Endothelial cell of umbilical vein (primary cell): ENCODE data around the gene LIMA1. TPM values are rescaled to one million over a fixed set of nuclear protein-coding genes. Genes with fewer than 3 reads are reported as not detected.

Experiments used
- BruUV-seq: library from RNA; stranded (reverse); fragments of 400-500 nt; replicated peaks from 2 replicates; lab custom pipeline; 2021; lab: Mats Ljungman, UMichigan
- CTCF ChIA-PET: fragments of 300-600, 350-600 bp; sonication (Branson Sonifier 250); formaldehyde crosslinking; loops from one replicate; lab custom pipeline; 2021; ENCODE audit warnings: antibody characterized with exemption, inconsistent platforms; lab: Charles Lee
- POLR2A ChIA-PET: fragments of 300-600, 350-600 bp; sonication (Branson Sonifier 250); formaldehyde crosslinking; loops from one replicate; lab custom pipeline; 2021; ENCODE audit warnings: antibody characterized with exemption, inconsistent platforms; lab: Charles Lee
- DNase-seq: peaks from one replicate; pipeline ENCODE4 v3.0.0-alpha.2; 2011; ENCODE audit warnings: low read depth, low spot score
- FAIRE-seq: peaks from 2 replicates; lab custom pipeline; 2011; peaks lifted over from hg19 to GRCh38; lab: Jason Lieb, UNC
- H2AFZ ChIP-seq: 2 replicates; pipeline ENCODE4 v1.6.0; 2012; ENCODE audit warnings: low read depth, low read length, control low read depth, inconsistent platforms
- H3K27ac ChIP-seq: 2 replicates; pipeline ENCODE4 v1.5.1; 2011; ENCODE audit warnings: low read depth, mild to moderate bottlenecking, control low read depth, low read length, moderate library complexity; ENCODE audit not compliant: insufficient read depth
- H3K27me3 ChIP-seq, 2 experiments: 2 replicates each; pipeline versions ENCODE4 v1.6.0 to v1.6.1; 2011; ENCODE audit warnings: low read length in 2 of 2, mixed read lengths in 1 of 2; ENCODE audit not compliant: control insufficient read depth in 2 of 2, insufficient read depth in 2 of 2
- H3K36me3 ChIP-seq, 2 experiments: 2 replicates in 1 of 2; 3 replicates in 1 of 2; pipeline ENCODE4 v1.5.1; 2011; ENCODE audit warnings: low read length in 2 of 2, mild to moderate bottlenecking in 1 of 2, moderate library complexity in 1 of 2; ENCODE audit not compliant: control insufficient read depth in 2 of 2, insufficient read depth in 2 of 2; ENCODE audit errors: extremely low read depth in 1 of 2
- H3K4me1 ChIP-seq: 3 replicates; pipeline ENCODE4 v1.5.1; 2011; ENCODE audit warnings: mild to moderate bottlenecking, low read length; ENCODE audit not compliant: control insufficient read depth, insufficient read depth; ENCODE audit errors: extremely low read depth
- H3K4me2 ChIP-seq: 2 replicates; pipeline ENCODE4 v1.6.1; 2011; ENCODE audit warnings: low read length, control low read depth, mixed read lengths; ENCODE audit not compliant: insufficient read depth
- H3K4me3 ChIP-seq, 3 experiments: fragments of 200-600 bp in 1 of 3; sonication (generic), shearing (Covaris generic) in 1 of 3; replicated peaks in 1 of 3; 2 replicates each; pipeline ENCODE4 v1.5.1; 2011 to 2016; ENCODE audit warnings: control low read depth in 3 of 3, low read length in 3 of 3, mild to moderate bottlenecking in 2 of 3, inconsistent platforms in 1 of 3, low read depth in 1 of 3, moderate library complexity in 1 of 3; ENCODE audit not compliant: insufficient read depth in 1 of 3
- H3K79me2 ChIP-seq: 2 replicates; pipeline ENCODE4 v1.6.0; 2012; ENCODE audit warnings: low read length, inconsistent platforms; ENCODE audit not compliant: control insufficient read depth, insufficient read depth
- H3K9ac ChIP-seq: replicated peaks from 2 replicates; pipeline ENCODE3; 2011; ENCODE audit warnings: low read length, control low read depth; ENCODE audit not compliant: insufficient read depth; ENCODE audit errors: extremely low read depth
- H3K9me1 ChIP-seq: replicated peaks from 3 replicates; pipeline ENCODE4 v1.6.0; 2011; ENCODE audit warnings: mild to moderate bottlenecking, low read length; ENCODE audit not compliant: control insufficient read depth, insufficient read depth; ENCODE audit errors: extremely low read depth
- H3K9me3 ChIP-seq: replicated peaks from 2 replicates; pipeline ENCODE4 v1.5.1; 2012; ENCODE audit warnings: low read length, inconsistent platforms; ENCODE audit not compliant: control insufficient read depth, insufficient read depth
- H4K20me1 ChIP-seq: replicated peaks from 2 replicates; pipeline ENCODE3; 2011; ENCODE audit warnings: mild to moderate bottlenecking, low read length; ENCODE audit not compliant: control insufficient read depth, insufficient read depth; ENCODE audit errors: extremely low read depth
- CTCF ChIP-seq, 2 donors: IDR thresholded peaks; 1 replicate in 1 of 2; 2 replicates in 1 of 2; pipeline ENCODE4 v1.5.1; 2011; ENCODE audit warnings: low read length in 2 of 2, mild to moderate bottlenecking in 2 of 2, moderate library complexity in 2 of 2, control low read depth in 1 of 2, inconsistent platforms in 1 of 2, low read depth in 1 of 2; ENCODE audit not compliant: insufficient read depth in 1 of 2; ENCODE audit errors: extremely low read depth in 1 of 2
- EZH2 ChIP-seq: IDR thresholded peaks from 2 replicates; pipeline ENCODE4 v1.6.1; 2012; ENCODE audit warnings: borderline replicate concordance, low read depth, mild to moderate bottlenecking, moderate library complexity, low read length, inconsistent platforms; ENCODE audit not compliant: severe bottlenecking
- FOS ChIP-seq: IDR thresholded peaks from 2 replicates; pipeline ENCODE4 v1.6.1; 2011; ENCODE audit warnings: mild to moderate bottlenecking, low read length, moderate library complexity, borderline replicate concordance; ENCODE audit not compliant: insufficient read depth
- GATA2 ChIP-seq: IDR thresholded peaks from 2 replicates; pipeline ENCODE4 v1.7.0; 2011; ENCODE audit warnings: low read depth, mild to moderate bottlenecking, moderate library complexity, mixed read lengths, low read length; ENCODE audit not compliant: insufficient read length, insufficient read depth
- JUN ChIP-seq: IDR thresholded peaks from 2 replicates; pipeline ENCODE4 v1.6.1; 2011; ENCODE audit warnings: borderline replicate concordance, low read depth; ENCODE audit not compliant: insufficient read length, insufficient read depth
- MAX ChIP-seq: IDR thresholded peaks from 2 replicates; pipeline ENCODE4 v1.6.1; 2011; ENCODE audit not compliant: insufficient read depth, insufficient read length
- MYC ChIP-seq: IDR thresholded peaks from one replicate; pipeline ENCODE4 v1.6.1; 2011; ENCODE audit warnings: mild to moderate bottlenecking, low read depth, low read length
- POLR2A ChIP-seq: IDR thresholded peaks from 2 replicates; pipeline ENCODE4 v1.6.1; 2012; ENCODE audit warnings: low read depth, mild to moderate bottlenecking, control low read depth, low read length
- POLR2AphosphoS5 ChIP-seq: IDR thresholded peaks from 2 replicates; pipeline ENCODE4 v1.6.1; 2012; ENCODE audit warnings: low read depth, mild to moderate bottlenecking, control low read depth, low read length, moderate library complexity; ENCODE audit not compliant: insufficient read depth
- dilution Hi-C: fragments of 300-500 bp; cut with MboI; formaldehyde crosslinking; loops from one replicate; pipeline ENCODE4 v1.15.0; 2019; ENCODE audit warnings: low sequenced_read_pairs; ENCODE audit not compliant: extremely low pct_ligation_motif_present
- intact Hi-C: fragments of 100-400 bp; cut with micrococcal nuclease; formaldehyde crosslinking; loops from one replicate; pipeline ENCODE4 v1.10.0; 2022
- polyA plus RNA-seq, 4 experiments: library from polyadenylated mRNA; depleted of rRNA in 3 of 4; stranded (reverse) in 3 of 4; unstranded in 1 of 4; fragments of >200 nt; gene quantifications; 2 replicates each; pipeline versions ENCODE4 v1.2.1 to v1.2.3, GENCODE V29; 2011 to 2012; ENCODE audit warnings: missing spikeins in 1 of 4
- total RNA-seq: library from RNA; stranded (reverse); gene quantifications from 2 replicates; pipeline ENCODE4 v1.2.3, GENCODE V29; 2021

LIMA1 gene
- total and polyA plus RNA-seq, 2 donors (not counting 3 experiments of a cell fraction or from before 2014, with no cell fraction given) = 35.0 to 87.3 TPM

- H2AFZ ChIP-seq = no peak overlapping the region
- H4K20me1 ChIP-seq = no peaks in the 10 kb centered on the region
- intact Hi-C loops = no loop called here
- BruUV-seq = no TSS peak
- no peaks in the 10 kb centered on the region for H3K27me3 ChIP-seq
- TF ChIP-seq POLR2A = no peak
- no peak for TF ChIP-seq MAX
- no peak for TF ChIP-seq GATA2
- TF ChIP-seq FOS = no peak
- no peak for TF ChIP-seq CTCF (IDR thresholded peaks at IDR 0.05; ENCODE audit: extremely low read depth in 1 of 2, insufficient read depth in 1 of 2, low read depth in 1 of 2, low read length in 2 of 2)
- no peak for TF ChIP-seq EZH2
- no peak for TF ChIP-seq JUN
- no peak for TF ChIP-seq POLR2AphosphoS5
- TF ChIP-seq MYC = no peak
- no peak for FAIRE-seq
- ChIA-PET CTCF (interaction anchor here (0.7 to 2.2 kb wide), 5 partner anchors 8 to 169 kb away, joined by 3 to 10 read pairs (median 4); partner anchors contain the start of gene COX14), POLR2A (no interaction called here)
- H3K79me2 ChIP-seq = peaks cover 2% of the 10 kb centered on the region
- no peaks in the 10 kb centered on the region for H3K9me1 ChIP-seq
- dilution Hi-C loops = no loop called here
- no peak overlapping the region for H3K4me3 ChIP-seq
- H3K9me3 ChIP-seq = no peaks in the 10 kb centered on the region
- no peak overlapping the region for H3K27ac ChIP-seq
- DNase-seq = no peak
- no peaks in the 10 kb centered on the region for H3K4me1 ChIP-seq
- no peak overlapping the region for H3K9ac ChIP-seq
- peaks cover 0 to 3% of the 10 kb centered on the region in 2 experiments for H3K36me3 ChIP-seq
- no peak overlapping the region for H3K4me2 ChIP-seq
Observed at GRCh38 chr12:50145439-50145838, 137.9 kb downstream of the LIMA1 start.
